Stimulated activated CD4-positive, alpha-beta T cell treated with anti-CD3 and anti-CD28 coated beads, TNF-alpha, amount 100 ng/mL, for 1 hour (primary cell): Measurements from ENCODE around the gene FOXJ2.
A peak's percentile ranks its signal among the peaks of the same experiment; 100 is the strongest.
"Not testable (repeated sequence)": the region's sequence is repeated elsewhere in the genome, so short reads cannot be mapped to it uniquely, and the experiment has no call there.

Experiments used
- DNase-seq, 3 donors: peaks; one replicate each; pipeline ENCODE4 v3.0.0-alpha.2; 2020; ENCODE audit warnings: low read depth in 3 of 3, low spot score in 1 of 3

FOXJ2 gene

GRCh38 chr12:8064131-8064530, 31.6 kb downstream of the FOXJ2 start:
- DNase-seq: no peak

- DNase-seq: no peak
Observed at GRCh38 chr12:8065991-8066594, 33.6 kb downstream of the FOXJ2 start, which contains the start of gene C3AR1. C3AR1 (minus strand) TSS chr12:8066359; CDS start chr12:8060185, 6,174 bp downstream.

GRCh38 chr12:8069582-8069981, 37.1 kb downstream of the FOXJ2 start:
- DNase-seq: no peak

- not testable (repeated sequence) for DNase-seq
Observed at GRCh38 chr12:8071820-8072219, 39.3 kb downstream of the FOXJ2 start.

GRCh38 chr12:8075935-8076334, 43.4 kb downstream of the FOXJ2 start:
- no peak for DNase-seq

GRCh38 chr12:8076366-8076765, 43.9 kb downstream of the FOXJ2 start:
- no peak for DNase-seq

GRCh38 chr12:8077207-8077606, 44.7 kb downstream of the FOXJ2 start:
- no peak for DNase-seq

- DNase-seq: peak in 2 of 3 donors; percentile 37 to 42
Observed at GRCh38 chr12:8078398-8078797, 45.9 kb downstream of the FOXJ2 start.

GRCh38 chr12:8078916-8079315, 46.4 kb downstream of the FOXJ2 start:
- DNase-seq: no peak

- no peak for DNase-seq
Observed at GRCh38 chr12:8080120-8080519, 47.6 kb downstream of the FOXJ2 start.

GRCh38 chr12:8081251-8081920, 48.9 kb downstream of the FOXJ2 start:
- DNase-seq: no peak

GRCh38 chr12:8082808-8083100, 50.2 kb downstream of the FOXJ2 start:
- DNase-seq: no peak

GRCh38 chr12:8084351-8084750, 51.8 kb downstream of the FOXJ2 start:
- not testable (repeated sequence) for DNase-seq

- no peak for DNase-seq
Observed at GRCh38 chr12:8087666-8088065, 55.1 kb downstream of the FOXJ2 start.

- no peak for DNase-seq
Observed at GRCh38 chr12:8088574-8088973, 56.1 kb downstream of the FOXJ2 start.

- not testable (repeated sequence) for DNase-seq
Observed at GRCh38 chr12:8089277-8089676, 56.8 kb downstream of the FOXJ2 start.

- no peak for DNase-seq
Observed at GRCh38 chr12:8089716-8090115, 57.2 kb downstream of the FOXJ2 start.

- no peak for DNase-seq
Observed at GRCh38 chr12:8093291-8093690, 60.8 kb downstream of the FOXJ2 start.

GRCh38 chr12:8096281-8096915, 63.9 kb downstream of the FOXJ2 start:
- DNase-seq: no peak

- DNase-seq: no peak
Observed at GRCh38 chr12:8099235-8099634, 66.7 kb downstream of the FOXJ2 start.
